ENCODE data around the gene MRNIP. TPM values are rescaled to one million over a fixed set of nuclear protein-coding genes. Genes with fewer than 3 reads are reported as not detected.

Gene MRNIP
- total RNA-seq, 1 experiment from 2014 or later = 20.2 TPM

- CTCF ChIA-PET = no interaction called here
- no peak for TF ChIP-seq CTCF (conservative IDR thresholded peaks at IDR 0.05; ENCODE audit: low read depth, low read length)
- TF ChIP-seq EZH2 (IDR thresholded peaks at IDR 0.05; ENCODE audit: low read length, unreplicated experiment) = no peak
- no peak for TF ChIP-seq EZH2phosphoT487 (IDR thresholded peaks at IDR 0.05; ENCODE audit: borderline replicate concordance, low read length)
- Histone ChIP-seq H3K4me3 (ENCODE audit: low read length) (peak overlapping the region; percentile 76; the same call in 1 of the 2 replicates), H3F3A (ENCODE audit: low read length, unreplicated experiment) (no peaks in the 10 kb centered on the region), H4K20me1 (ENCODE audit: low read length) (no peaks in the 10 kb centered on the region), H3K9ac (ENCODE audit: low read length) (no peak overlapping the region), H2AFZ (ENCODE audit: low read length) (no peak overlapping the region), H3K36me3 (ENCODE audit: low read depth, low read length) (no peaks in the 10 kb centered on the region), H3K27ac (ENCODE audit: low read length) (no peak overlapping the region), H3K79me2 (ENCODE audit: low read length) (no peaks in the 10 kb centered on the region), H3K9me2 (replicated peaks; ENCODE audit: low read length) (no peaks in the 10 kb centered on the region), H3K27me3 (ENCODE audit: low read length) (no peaks in the 10 kb centered on the region), H3K4me2 (ENCODE audit: low read length) (peak overlapping the region; percentile 75), H3K4me1 (ENCODE audit: insufficient read depth, low read length) (peaks cover 8% of the 10 kb centered on the region; the same call in 1 of the 2 replicates), H3K9me3 (ENCODE audit: low read length) (no peaks in the 10 kb centered on the region)
- BruUV-seq (replicated peaks) = no TSS peak
- POLR2A ChIA-PET (ENCODE audit: unreplicated experiment) = no interaction called here
- no peak for DNase-seq
- ATAC-seq = no peak
- intact Hi-C loops (cut with micrococcal nuclease) = no loop called here
Measured at GRCh38 chr5:179794575-179794974, 64.0 kb downstream of the MRNIP start.

GRCh38 chr5:179794171-179794570, 64.4 kb downstream of the MRNIP start:
- H3K79me2 ChIP-seq (ENCODE audit: low read length) = no peaks in the 10 kb centered on the region
- no peak overlapping the region for H3K4me3 ChIP-seq (ENCODE audit: low read length)
- H3K27me3 ChIP-seq (ENCODE audit: low read length) = no peaks in the 10 kb centered on the region
- no peak overlapping the region for H3K4me2 ChIP-seq (ENCODE audit: low read length)
- POLR2A ChIA-PET (ENCODE audit: unreplicated experiment) = no interaction called here
- H3K4me1 ChIP-seq (ENCODE audit: insufficient read depth, low read length) = peaks cover 8% of the 10 kb centered on the region; the same call in 1 of the 2 replicates
- H4K20me1 ChIP-seq (ENCODE audit: low read length) = no peaks in the 10 kb centered on the region
- CTCF ChIA-PET = no interaction called here
- no peak overlapping the region for H3K27ac ChIP-seq (ENCODE audit: low read length)
- no peaks in the 10 kb centered on the region for H3K9me2 ChIP-seq (replicated peaks; ENCODE audit: low read length)
- no peak for DNase-seq
- H3K36me3 ChIP-seq (ENCODE audit: low read depth, low read length) = no peaks in the 10 kb centered on the region
- TF ChIP-seq EZH2 (IDR thresholded peaks at IDR 0.05; ENCODE audit: low read length, unreplicated experiment) (no peak), EZH2phosphoT487 (IDR thresholded peaks at IDR 0.05; ENCODE audit: borderline replicate concordance, low read length) (no peak), CTCF (conservative IDR thresholded peaks at IDR 0.05; ENCODE audit: low read depth, low read length) (no peak)
- no peaks in the 10 kb centered on the region for H3F3A ChIP-seq (ENCODE audit: low read length, unreplicated experiment)
- no peak overlapping the region for H3K9ac ChIP-seq (ENCODE audit: low read length)
- no peaks in the 10 kb centered on the region for H3K9me3 ChIP-seq (ENCODE audit: low read length)
- no TSS peak for BruUV-seq (replicated peaks)
- H2AFZ ChIP-seq (ENCODE audit: low read length) = no peak overlapping the region
- intact Hi-C loops (cut with micrococcal nuclease) = no loop called here
- no peak for ATAC-seq

- Histone ChIP-seq H3K27ac (ENCODE audit: low read length) (no peak within 1 kb of the TSS), H3K4me2 (ENCODE audit: low read length) (peak within 1 kb of the TSS; percentile 75), H3K9ac (ENCODE audit: low read length) (no peak within 1 kb of the TSS), H3K9me2 (replicated peaks; ENCODE audit: low read length) (no peaks in the 10 kb centered on the region), H3K27me3 (ENCODE audit: low read length) (no peaks in the 10 kb centered on the region), H2AFZ (ENCODE audit: low read length) (no peak within 1 kb of the TSS), H3K9me3 (ENCODE audit: low read length) (no peaks in the 10 kb centered on the region), H3K4me3 (ENCODE audit: low read length) (peak within 1 kb of the TSS; percentile 76; the same call in 1 of the 2 replicates), H3F3A (ENCODE audit: low read length, unreplicated experiment) (no peaks in the 10 kb centered on the region), H3K4me1 (ENCODE audit: insufficient read depth, low read length) (peaks cover 8% of the 10 kb centered on the region; the same call in 1 of the 2 replicates), H3K36me3 (ENCODE audit: low read depth, low read length) (no peaks in the 10 kb centered on the region), H4K20me1 (ENCODE audit: low read length) (no peaks in the 10 kb centered on the region), H3K79me2 (ENCODE audit: low read length) (no peaks in the 10 kb centered on the region)
- DNase-seq (no peak), ATAC-seq (no peak)
- CTCF ChIA-PET = no interaction called here
- no TSS peak for BruUV-seq (replicated peaks)
- POLR2A ChIA-PET (ENCODE audit: unreplicated experiment) = no interaction called here
- intact Hi-C loops (cut with micrococcal nuclease) = no loop called here
- TF ChIP-seq EZH2phosphoT487 (IDR thresholded peaks at IDR 0.05; ENCODE audit: borderline replicate concordance, low read length) = no peak
- TF ChIP-seq EZH2 (IDR thresholded peaks at IDR 0.05; ENCODE audit: low read length, unreplicated experiment) = no peak
Measured at GRCh38 chr5:179793468-179794139, 65.0 kb downstream of the MRNIP start, which contains the start of gene LTC4S. Gene LTC4S (plus strand): TSS chr5:179793986. CDS start chr5:179794081, 95 bp downstream.
